ENCODE data around the gene FAM174B.

Gene FAM174B

GRCh38 chr15:92603278-92603677 lies 52.3 kb downstream of the FAM174B start:
- Histone ChIP-seq H3K4me1 (no peaks in the 10 kb centered on the region), H3K36me3 (replicated peaks) (no peaks in the 10 kb centered on the region), H3K9me3 (no peaks in the 10 kb centered on the region), H3K4me3 (no peak overlapping the region), H3K27me3 (ENCODE audit: low read depth) (no peaks in the 10 kb centered on the region)
- in situ Hi-C loops (cut with MboI; ENCODE audit: low sequenced_read_pairs), result no loop called here
- DNase-seq (ENCODE audit: low spot score in 2 of 2), result no peak

- no peak overlapping the region for H3K4me3 ChIP-seq
- no peaks in the 10 kb centered on the region for H3K4me1 ChIP-seq
- no peaks in the 10 kb centered on the region for H3K9me3 ChIP-seq
- in situ Hi-C loops (cut with MboI; ENCODE audit: low sequenced_read_pairs), result no loop called here
- no peaks in the 10 kb centered on the region for H3K36me3 ChIP-seq (replicated peaks)
- no peaks in the 10 kb centered on the region for H3K27me3 ChIP-seq (ENCODE audit: low read depth)
- no peak for DNase-seq (ENCODE audit: low spot score in 2 of 2)
Observed at GRCh38 chr15:92602267-92602593, 53.3 kb downstream of the FAM174B start.

GRCh38 chr15:92601592-92602266 lies 53.8 kb downstream of the FAM174B start:
- no peaks in the 10 kb centered on the region for H3K9me3 ChIP-seq
- in situ Hi-C loops (cut with MboI; ENCODE audit: low sequenced_read_pairs), result no loop called here

GRCh38 chr15:92600856-92601255 lies 54.7 kb downstream of the FAM174B start:
- Histone ChIP-seq H3K4me3 (no peak overlapping the region), H3K36me3 (replicated peaks) (no peaks in the 10 kb centered on the region), H3K4me1 (no peaks in the 10 kb centered on the region), H3K27me3 (ENCODE audit: low read depth) (no peaks in the 10 kb centered on the region), H3K9me3 (no peaks in the 10 kb centered on the region)
- no peak for DNase-seq (ENCODE audit: low spot score in 2 of 2)
- in situ Hi-C loops (cut with MboI; ENCODE audit: low sequenced_read_pairs), result no loop called here

More at GRCh38 chr15:92601592-92602266, 53.8 kb downstream of the FAM174B start:
- H3K27me3 ChIP-seq (ENCODE audit: low read depth), result no peaks in the 10 kb centered on the region
- H3K4me1 ChIP-seq, result no peaks in the 10 kb centered on the region
- H3K4me3 ChIP-seq, result no peak overlapping the region
- no peaks in the 10 kb centered on the region for H3K36me3 ChIP-seq (replicated peaks)
- DNase-seq (ENCODE audit: low spot score in 2 of 2), result no peak

- peaks cover 4% of the 10 kb centered on the region; the same call in 1 of the 2 replicates for H3K4me1 ChIP-seq
- H3K9me3 ChIP-seq, result no peaks in the 10 kb centered on the region
- no peak for DNase-seq (ENCODE audit: low spot score in 2 of 2)
- in situ Hi-C loops (cut with MboI; ENCODE audit: low sequenced_read_pairs), result no loop called here
- no peaks in the 10 kb centered on the region for H3K36me3 ChIP-seq (replicated peaks)
- no peak overlapping the region for H3K4me3 ChIP-seq
- H3K27me3 ChIP-seq (ENCODE audit: low read depth), result no peaks in the 10 kb centered on the region
Observed at GRCh38 chr15:92599394-92599970, 56.1 kb downstream of the FAM174B start.

DNA sequence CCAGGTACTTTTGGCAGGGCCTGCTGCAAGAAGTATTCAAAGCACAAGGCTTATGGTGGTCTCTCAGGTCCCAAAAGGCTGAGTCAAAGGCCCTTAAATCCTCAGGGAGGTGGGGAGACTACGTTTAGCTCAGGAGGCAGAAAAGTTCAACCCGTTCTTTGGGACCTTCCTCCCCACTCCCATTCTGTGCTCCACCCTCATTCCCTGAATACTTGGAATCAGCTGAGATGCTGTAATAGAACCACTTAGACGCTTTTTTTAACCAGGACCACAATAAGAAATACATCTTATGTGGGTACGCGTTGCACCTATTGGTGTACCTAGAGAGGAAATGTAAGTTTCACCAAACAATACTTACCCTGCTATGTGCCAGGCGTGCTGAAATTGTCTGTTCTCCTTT lies 58.0 kb downstream of the FAM174B start:
- Histone ChIP-seq H3K9me3 (no peaks in the 10 kb centered on the region), H3K27me3 (ENCODE audit: low read depth) (no peaks in the 10 kb centered on the region; the same call in 1 of the 2 replicates), H3K36me3 (replicated peaks) (no peaks in the 10 kb centered on the region), H3K4me3 (no peak overlapping the region), H3K4me1 (peaks cover 7% of the 10 kb centered on the region; the same call in 1 of the 2 replicates)
- in situ Hi-C loops (cut with MboI; ENCODE audit: low sequenced_read_pairs), result no loop called here
- no peak for DNase-seq (ENCODE audit: low spot score in 2 of 2)

DNA sequence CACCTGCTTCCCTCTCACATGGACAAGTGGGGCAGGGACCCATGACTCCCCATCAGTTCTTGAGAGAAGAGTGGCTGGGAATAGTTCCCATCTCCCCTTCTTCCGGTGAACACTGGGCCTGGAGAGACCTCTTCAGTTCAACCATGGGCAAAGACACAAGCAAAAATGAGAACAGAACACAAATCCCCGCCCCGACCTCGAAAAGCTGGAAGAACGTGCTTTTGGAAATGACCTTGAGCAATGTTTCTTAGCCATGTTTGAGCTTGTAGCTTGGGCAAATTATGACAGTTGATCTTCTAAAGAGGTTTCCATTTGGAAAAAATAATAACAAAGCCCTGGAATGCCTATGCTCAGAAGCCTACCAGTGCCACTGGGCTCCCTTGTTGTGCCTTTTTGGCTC lies 59.0 kb downstream of the FAM174B start:
- H3K36me3 ChIP-seq (replicated peaks), result no peaks in the 10 kb centered on the region
- H3K27me3 ChIP-seq (ENCODE audit: low read depth), result peaks cover 3% of the 10 kb centered on the region
- peaks cover 7% of the 10 kb centered on the region; the same call in 1 of the 2 replicates for H3K4me1 ChIP-seq
- H3K4me3 ChIP-seq, result no peak overlapping the region
- in situ Hi-C loops (cut with MboI; ENCODE audit: low sequenced_read_pairs), result no loop called here
- no peaks in the 10 kb centered on the region for H3K9me3 ChIP-seq
- DNase-seq (ENCODE audit: low spot score in 2 of 2), result no peak

- in situ Hi-C loops (cut with MboI; ENCODE audit: low sequenced_read_pairs), result no loop called here
- Histone ChIP-seq H3K4me3 (no peak overlapping the region), H3K27me3 (ENCODE audit: low read depth) (peaks cover 3% of the 10 kb centered on the region), H3K9me3 (no peaks in the 10 kb centered on the region), H3K4me1 (peaks cover 7% of the 10 kb centered on the region; the same call in 1 of the 2 replicates), H3K36me3 (replicated peaks) (no peaks in the 10 kb centered on the region)
- DNase-seq (ENCODE audit: low spot score in 2 of 2), result no peak
Observed at GRCh38 chr15:92595506-92596381, 59.8 kb downstream of the FAM174B start.

DNA sequence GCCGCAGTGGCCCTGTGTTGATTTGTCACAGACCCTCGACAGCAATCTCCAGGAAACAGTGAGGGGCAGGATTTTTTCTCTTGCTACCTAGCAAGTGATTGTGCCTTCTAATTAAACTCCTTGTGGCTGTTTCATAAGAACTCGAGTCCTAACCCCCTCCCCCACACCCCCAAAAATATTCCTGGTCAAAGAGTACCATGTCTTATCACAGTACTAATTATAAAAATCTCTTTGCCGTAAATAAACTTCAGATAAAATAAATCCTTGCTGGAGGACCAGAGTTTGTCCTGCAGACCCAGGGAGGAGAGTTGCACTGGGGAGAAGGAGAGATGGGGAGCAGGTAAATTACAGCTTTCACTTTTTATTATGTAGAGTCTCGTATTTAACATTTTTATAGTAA lies 64.3 kb downstream of the FAM174B start:
- H3K36me3 ChIP-seq (replicated peaks), result no peaks in the 10 kb centered on the region
- H3K9me3 ChIP-seq, result no peaks in the 10 kb centered on the region; the same call in 1 of the 2 replicates
- in situ Hi-C loops (cut with MboI; ENCODE audit: low sequenced_read_pairs), result no loop called here
- H3K4me3 ChIP-seq, result no peak overlapping the region
- DNase-seq (ENCODE audit: low spot score in 2 of 2), result no peak
- H3K4me1 ChIP-seq, result peaks cover 7% of the 10 kb centered on the region; the same call in 1 of the 2 replicates
- H3K27me3 ChIP-seq (ENCODE audit: low read depth), result peaks cover 3% of the 10 kb centered on the region

GRCh38 chr15:92586966-92587365 lies 68.6 kb downstream of the FAM174B start:
- Histone ChIP-seq H3K9me3 (no peaks in the 10 kb centered on the region; the same call in 1 of the 2 replicates), H3K4me1 (no peaks in the 10 kb centered on the region), H3K36me3 (replicated peaks) (no peaks in the 10 kb centered on the region), H3K4me3 (no peak overlapping the region), H3K27me3 (ENCODE audit: low read depth) (0 out of 2 replicates have a peak, but pooled peaks cover under 1% of the 10 kb centered on the region)
- in situ Hi-C loops (cut with MboI; ENCODE audit: low sequenced_read_pairs), result no loop called here
- no peak for DNase-seq (ENCODE audit: low spot score in 2 of 2)

DNA sequence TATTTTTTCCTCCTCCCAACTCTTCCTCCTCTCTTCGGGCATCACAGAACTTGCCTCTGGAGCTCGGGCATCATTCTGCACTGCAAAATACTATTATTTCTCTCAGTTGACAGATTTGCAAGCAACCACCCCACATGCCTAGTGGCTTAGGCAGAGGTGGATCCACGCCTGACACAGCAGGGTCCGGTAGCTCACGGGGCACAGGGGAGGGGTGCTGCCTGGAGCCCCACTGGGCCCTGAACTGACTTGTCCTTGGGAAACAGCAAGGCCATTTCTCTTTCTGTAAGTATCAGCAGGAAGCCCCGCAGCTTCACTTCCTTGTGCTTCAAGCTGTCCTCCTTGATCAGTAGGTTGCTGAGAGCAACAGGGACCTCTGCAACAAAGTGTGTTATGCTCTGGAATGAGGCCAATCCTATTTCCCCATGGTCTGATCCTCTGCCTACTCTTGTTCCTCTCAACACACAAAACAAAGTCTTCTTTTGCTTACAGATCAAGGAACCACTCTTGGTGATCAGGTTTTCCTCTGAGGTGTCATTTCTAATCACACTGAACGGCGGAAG lies 69.1 kb downstream of the FAM174B start:
- no peak for DNase-seq (ENCODE audit: low spot score in 2 of 2)
- no peaks in the 10 kb centered on the region for H3K4me1 ChIP-seq
- H3K36me3 ChIP-seq (replicated peaks), result no peaks in the 10 kb centered on the region
- H3K4me3 ChIP-seq, result no peak overlapping the region
- in situ Hi-C loops (cut with MboI; ENCODE audit: low sequenced_read_pairs), result no loop called here
- H3K27me3 ChIP-seq (ENCODE audit: low read depth), result no peaks in the 10 kb centered on the region
- no peaks in the 10 kb centered on the region; the same call in 1 of the 2 replicates for H3K9me3 ChIP-seq

GRCh38 chr15:92584105-92584504 lies 71.5 kb downstream of the FAM174B start:
- Histone ChIP-seq H3K4me1 (no peaks in the 10 kb centered on the region), H3K27me3 (ENCODE audit: low read depth) (no peaks in the 10 kb centered on the region), H3K36me3 (replicated peaks) (no peaks in the 10 kb centered on the region), H3K9me3 (no peaks in the 10 kb centered on the region; the same call in 1 of the 2 replicates), H3K4me3 (no peak overlapping the region)
- in situ Hi-C loops (cut with MboI; ENCODE audit: low sequenced_read_pairs), result no loop called here
- DNase-seq (ENCODE audit: low spot score in 2 of 2), result no peak

DNA sequence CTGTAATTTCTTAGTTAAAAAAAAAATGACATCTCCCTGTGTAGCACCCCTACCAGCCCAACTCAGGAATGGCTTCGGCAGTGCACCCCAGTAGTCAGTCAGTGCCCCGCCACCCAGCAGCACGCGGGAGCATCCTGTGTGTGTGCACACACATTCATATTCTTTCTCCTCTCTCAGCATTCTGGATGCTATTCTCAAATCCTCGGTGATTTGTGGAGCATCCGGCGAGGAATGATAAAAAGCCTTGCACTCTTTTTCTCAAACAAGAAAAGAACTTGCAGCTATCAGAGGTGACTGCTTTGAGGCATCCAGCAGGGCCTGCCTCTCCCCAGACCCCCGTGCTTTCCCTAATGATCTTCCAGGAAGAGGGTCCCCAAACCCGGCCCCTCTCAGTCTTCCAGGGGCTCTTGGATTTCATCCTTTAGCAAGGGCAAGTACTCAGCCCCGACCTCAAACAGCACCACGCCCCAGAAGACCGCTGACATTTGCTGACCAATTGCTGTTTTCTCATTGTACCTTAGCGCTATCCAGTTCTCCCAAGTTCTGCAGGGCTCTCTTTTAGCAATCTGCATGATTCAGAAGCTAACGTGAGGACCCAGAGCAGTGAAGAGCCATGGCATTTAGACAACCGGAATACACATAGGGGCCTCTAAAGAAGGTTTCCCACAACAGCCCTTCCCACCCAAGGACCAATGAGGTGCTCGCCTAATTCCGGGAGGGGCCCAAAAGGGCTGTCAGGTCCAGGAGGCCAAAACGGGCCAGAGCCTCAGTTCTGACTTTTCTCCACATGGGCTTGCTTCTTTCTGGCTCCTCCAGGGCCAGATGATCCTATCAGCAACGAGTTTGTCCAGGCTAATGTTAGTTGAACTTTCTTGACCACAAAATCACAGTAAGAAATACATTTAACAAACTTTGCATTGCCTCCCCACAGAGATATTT lies 72.2 kb downstream of the FAM174B start:
- Histone ChIP-seq H3K9me3 (no peaks in the 10 kb centered on the region; the same call in 1 of the 2 replicates), H3K4me3 (no peak overlapping the region), H3K36me3 (replicated peaks) (no peaks in the 10 kb centered on the region), H3K4me1 (no peaks in the 10 kb centered on the region), H3K27me3 (ENCODE audit: low read depth) (0 out of 2 replicates have a peak, but pooled peaks cover 1% of the 10 kb centered on the region)
- in situ Hi-C loops (cut with MboI; ENCODE audit: low sequenced_read_pairs), result no loop called here
- DNase-seq (ENCODE audit: low spot score in 2 of 2), result no peak
